GM19023 (cell line): ENCODE results near the gene TSPAN31.
"Not testable (repeated sequence)": the region's sequence is repeated elsewhere in the genome, so short reads cannot be mapped to it uniquely, and the experiment has no call there.

Experiments
- ATAC-seq: cut with Tn5 transposase; IDR thresholded peaks from one replicate; pipeline ENCODE4 v1.9.1; 2021; ENCODE audit warnings: mild to moderate bottlenecking, moderate library complexity; ENCODE audit not compliant: unreplicated experiment

TSPAN31 gene

GRCh38 chr12:57744777-57745484, at the start of gene TSPAN31:
Gene TSPAN31, plus strand, starts transcription at chr12:57745039. Its CDS starts 116 bp downstream, at chr12:57745155.
- peak; percentile 85 for ATAC-seq

- ATAC-seq, result no peak
These were observed 48.9 kb upstream of the TSPAN31 start for GRCh38 chr12:57695770-57696432.

GRCh38 chr12:57697076-57697475, 47.8 kb upstream of the TSPAN31 start:
- ATAC-seq, result no peak

- ATAC-seq, result no peak
These were observed 46.4 kb upstream of the TSPAN31 start for GRCh38 chr12:57698414-57698813.

- ATAC-seq, result no peak
These were observed 44.5 kb upstream of the TSPAN31 start for GRCh38 chr12:57700317-57700716.

GRCh38 chr12:57707250-57707649, 37.6 kb upstream of the TSPAN31 start:
- no peak for ATAC-seq

- no peak for ATAC-seq
These were observed 36.5 kb upstream of the TSPAN31 start for GRCh38 chr12:57708296-57708695.

GRCh38 chr12:57712701-57713100, 32.1 kb upstream of the TSPAN31 start:
- no peak for ATAC-seq

- ATAC-seq, result no peak
These were observed 31.6 kb upstream of the TSPAN31 start for GRCh38 chr12:57713209-57713608.

GRCh38 chr12:57715036-57715748, 29.6 kb upstream of the TSPAN31 start:
- not testable (repeated sequence) for ATAC-seq

- ATAC-seq, result no peak
These were observed 29.1 kb upstream of the TSPAN31 start for GRCh38 chr12:57715786-57716185.

- no peak for ATAC-seq
These were observed 28.5 kb upstream of the TSPAN31 start for GRCh38 chr12:57716305-57716704.

GRCh38 chr12:57717131-57717530, 27.7 kb upstream of the TSPAN31 start:
- no peak for ATAC-seq

GRCh38 chr12:57717846-57718640, 26.8 kb upstream of the TSPAN31 start:
- no peak for ATAC-seq

GRCh38 chr12:57718641-57719528, 26.0 kb upstream of the TSPAN31 start:
- no peak for ATAC-seq

GRCh38 chr12:57719777-57720605, 24.8 kb upstream of the TSPAN31 start:
- no peak for ATAC-seq

- no peak for ATAC-seq
These were observed 23.9 kb upstream of the TSPAN31 start for GRCh38 chr12:57720606-57721595.
